ENCODE measurements around the gene OCA2. TPM values are rescaled to one million over a fixed set of nuclear protein-coding genes. Genes with fewer than 3 reads are reported as not detected.

The OCA2 gene
- total RNA-seq, 1 donor from 2014 or later, result 0.25 TPM

GRCh38 chr15:27993996-27994780 lies 104.9 kb downstream of the OCA2 start:
- no peaks in the 10 kb centered on the region for H3K27me3 ChIP-seq
- DNase-seq (ENCODE audit: extremely low spot score in 2 of 2), result no peak
- no peaks in the 10 kb centered on the region for H3K36me3 ChIP-seq
- intact Hi-C loops (cut with DNase I), result no loop called here
- H3K27ac ChIP-seq, result no peak overlapping the region
- no peak overlapping the region for H3K4me3 ChIP-seq
- no peaks in the 10 kb centered on the region for H3K9me3 ChIP-seq
- no peaks in the 10 kb centered on the region for H3K4me1 ChIP-seq
- TF ChIP-seq CTCF (IDR thresholded peaks at IDR 0.05), result no peak
- TF ChIP-seq POLR2A (IDR thresholded peaks at IDR 0.05), result no peak
- no peak for TF ChIP-seq POLR2AphosphoS5 (IDR thresholded peaks at IDR 0.05; ENCODE audit: insufficient read depth in 1 of 2, low read depth in 1 of 2)

- no peak for DNase-seq (ENCODE audit: extremely low spot score in 2 of 2)
- Histone ChIP-seq H3K4me1 (no peaks in the 10 kb centered on the region), H3K4me3 (no peak overlapping the region), H3K27ac (no peak overlapping the region), H3K36me3 (no peaks in the 10 kb centered on the region), H3K27me3 (no peaks in the 10 kb centered on the region), H3K9me3 (no peaks in the 10 kb centered on the region)
- intact Hi-C loops (cut with DNase I), result no loop called here
- TF ChIP-seq POLR2AphosphoS5 (IDR thresholded peaks at IDR 0.05; ENCODE audit: insufficient read depth in 1 of 2, low read depth in 1 of 2) (no peak), POLR2A (IDR thresholded peaks at IDR 0.05) (no peak), CTCF (IDR thresholded peaks at IDR 0.05) (no peak)
Measured at GRCh38 chr15:27993544-27993943, 105.6 kb downstream of the OCA2 start.

GRCh38 chr15:27990521-27991515 lies 108.3 kb downstream of the OCA2 start:
- DNase-seq (ENCODE audit: extremely low spot score in 2 of 2), result no peak
- no peaks in the 10 kb centered on the region for H3K36me3 ChIP-seq
- H3K27ac ChIP-seq, result no peak overlapping the region
- H3K4me3 ChIP-seq, result no peak overlapping the region
- TF ChIP-seq CTCF (IDR thresholded peaks at IDR 0.05), result no peak
- no peak for TF ChIP-seq POLR2AphosphoS5 (IDR thresholded peaks at IDR 0.05; ENCODE audit: insufficient read depth in 1 of 2, low read depth in 1 of 2)
- no peak for TF ChIP-seq POLR2A (IDR thresholded peaks at IDR 0.05)
- no peaks in the 10 kb centered on the region for H3K4me1 ChIP-seq
- intact Hi-C loops (cut with DNase I), result no loop called here
- H3K9me3 ChIP-seq, result no peaks in the 10 kb centered on the region
- H3K27me3 ChIP-seq, result no peaks in the 10 kb centered on the region

GRCh38 chr15:27989838-27990237 lies 109.3 kb downstream of the OCA2 start:
- no peak overlapping the region for H3K27ac ChIP-seq
- no peak for TF ChIP-seq CTCF (IDR thresholded peaks at IDR 0.05)
- no peak for TF ChIP-seq POLR2AphosphoS5 (IDR thresholded peaks at IDR 0.05; ENCODE audit: insufficient read depth in 1 of 2, low read depth in 1 of 2)
- TF ChIP-seq POLR2A (IDR thresholded peaks at IDR 0.05), result no peak
- intact Hi-C loops (cut with DNase I), result no loop called here
- H3K27me3 ChIP-seq, result no peaks in the 10 kb centered on the region
- H3K4me1 ChIP-seq, result no peaks in the 10 kb centered on the region
- no peaks in the 10 kb centered on the region for H3K9me3 ChIP-seq
- H3K36me3 ChIP-seq, result no peaks in the 10 kb centered on the region
- H3K4me3 ChIP-seq, result no peak overlapping the region
- no peak for DNase-seq (ENCODE audit: extremely low spot score in 2 of 2)

All from vagina (tissue), 2 donors.